GM21786 (cell line): ENCODE measurements around the gene GAB1.

Source experiments
- ATAC-seq: cut with Tn5 transposase; IDR thresholded peaks from one replicate; pipeline ENCODE4 v1.9.1; 2021; ENCODE audit not compliant: unreplicated experiment

Gene GAB1

GRCh38 chr4:143336781-143337599 is at the start of gene GAB1:
GAB1 (plus strand) TSS chr4:143336876; CDS start chr4:143337189, 313 bp downstream.
- ATAC-seq = peak; percentile 68

- ATAC-seq = no peak
Observed at GRCh38 chr4:143287572-143287923, 49.1 kb upstream of the GAB1 start.

GRCh38 chr4:143288171-143288570 is 48.5 kb upstream of the GAB1 start:
- ATAC-seq = no peak

- no peak for ATAC-seq
Observed at GRCh38 chr4:143289370-143289769, 47.3 kb upstream of the GAB1 start.

GRCh38 chr4:143291314-143291713 is 45.4 kb upstream of the GAB1 start:
- ATAC-seq = no peak

- ATAC-seq = no peak
Observed at GRCh38 chr4:143292858-143293257, 43.8 kb upstream of the GAB1 start.

- ATAC-seq = no peak
Observed at GRCh38 chr4:143294310-143294709, 42.4 kb upstream of the GAB1 start.

GRCh38 chr4:143294710-143295275 is 41.9 kb upstream of the GAB1 start:
- ATAC-seq = no peak

GRCh38 chr4:143296397-143297067 is 40.1 kb upstream of the GAB1 start:
- no peak for ATAC-seq

- no peak for ATAC-seq
Observed at GRCh38 chr4:143300860-143301259, 35.8 kb upstream of the GAB1 start.

GRCh38 chr4:143302536-143302935 is 34.1 kb upstream of the GAB1 start:
- ATAC-seq = no peak

- ATAC-seq = no peak
Observed at GRCh38 chr4:143306788-143307187, 29.9 kb upstream of the GAB1 start.

- ATAC-seq = no peak
Observed at GRCh38 chr4:143307531-143307930, 29.1 kb upstream of the GAB1 start.

- no peak for ATAC-seq
Observed at GRCh38 chr4:143308377-143308776, 28.3 kb upstream of the GAB1 start.

GRCh38 chr4:143311924-143312323 is 24.8 kb upstream of the GAB1 start:
- no peak for ATAC-seq

GRCh38 chr4:143313521-143313920 is 23.2 kb upstream of the GAB1 start:
- no peak for ATAC-seq

- ATAC-seq = no peak
Observed at GRCh38 chr4:143313996-143314395, 22.7 kb upstream of the GAB1 start.

GRCh38 chr4:143320113-143320512 is 16.6 kb upstream of the GAB1 start:
- no peak for ATAC-seq

GRCh38 chr4:143326735-143327134 is 9.9 kb upstream of the GAB1 start:
- ATAC-seq = no peak

GRCh38 chr4:143329985-143330384 is 6.7 kb upstream of the GAB1 start:
- ATAC-seq = no peak

- ATAC-seq = peak; percentile 51
Observed at GRCh38 chr4:143335979-143336780, 496 bp upstream of the GAB1 start.
